GM12878 (cell line): Measurements from ENCODE around the gene RAB40B. TPM values are rescaled to one million over a fixed set of nuclear protein-coding genes. Genes with fewer than 3 reads are reported as not detected.
"Not testable (repeated sequence)": the region's sequence is repeated elsewhere in the genome, so short reads cannot be mapped to it uniquely, and the experiment has no call there.

Experiments
- ATAC-seq: fragments of 200-7000 bp; cut with Tn5 transposase; 3 replicates; pipeline ENCODE4 v1.9.1; 2020; ENCODE audit warnings: mild to moderate bottlenecking, moderate library complexity
- BruUV-seq: library from RNA; stranded (reverse); fragments of 400-500 nt; replicated peaks from 2 replicates; lab custom pipeline; 2021; lab: Mats Ljungman, UMichigan
- CTCF ChIA-PET: fragments of 300-600 bp; sonication (Branson Sonifier 250); formaldehyde crosslinking; extraction: SDS; loops from one replicate; lab custom pipeline; 2021; ENCODE audit warnings: inconsistent platforms; lab: Yijun Ruan, JAX
- POLR2A ChIA-PET: fragments of 350-600 bp; formaldehyde crosslinking; extraction: SDS; loops from one replicate; lab custom pipeline; 2021; ENCODE audit warnings: inconsistent platforms; lab: Charles Lee
- RAD21 ChIA-PET: fragments of 300-600 bp; sonication (Branson Sonifier 250); formaldehyde crosslinking; loops from one replicate; lab custom pipeline; 2023; ENCODE audit warnings: antibody characterized with exemption; ENCODE audit not compliant: unreplicated experiment; lab: Charles Lee
- SMC1A ChIA-PET: fragments of 300-600 bp; sonication (Branson Sonifier 250); formaldehyde crosslinking; loops from one replicate; lab custom pipeline; 2023; ENCODE audit not compliant: unreplicated experiment, uncharacterized antibody; lab: Charles Lee
- DNase-seq: peaks from one replicate; pipeline ENCODE4 v3.0.0-alpha.2; 2011; ENCODE audit warnings: low read depth, low spot score
- FAIRE-seq: peaks from 3 replicates; lab custom pipeline; 2011; peaks lifted over from hg19 to GRCh38; lab: Jason Lieb, UNC
- H2AFZ ChIP-seq: 2 replicates; pipeline ENCODE4 v1.6.0; 2011; ENCODE audit warnings: low read depth, low read length, control low read depth; ENCODE audit not compliant: control insufficient read depth
- H3K27ac ChIP-seq: 2 replicates; pipeline ENCODE4 v1.5.1; 2011; ENCODE audit warnings: control low read depth; ENCODE audit not compliant: control insufficient read depth, insufficient read depth
- H3K27me3 ChIP-seq, 2 experiments: replicated peaks in 1 of 2; 2 replicates each; pipeline versions ENCODE4 v1.6.0 to v1.6.1; 2011; ENCODE audit warnings: low read length in 1 of 2; ENCODE audit not compliant: control insufficient read depth in 2 of 2, insufficient read depth in 2 of 2
- H3K36me3 ChIP-seq, 2 experiments: 2 replicates each; pipeline ENCODE4 v1.5.1; 2011; ENCODE audit warnings: low read length in 1 of 2; ENCODE audit not compliant: control insufficient read depth in 2 of 2, insufficient read depth in 2 of 2
- H3K4me1 ChIP-seq: 2 replicates; pipeline ENCODE4 v1.6.1; 2011; ENCODE audit warnings: mild to moderate bottlenecking, low read length, moderate library complexity, mixed read lengths; ENCODE audit not compliant: control insufficient read depth, insufficient read depth
- H3K4me2 ChIP-seq: 2 replicates; pipeline ENCODE4 v1.6.0; 2011; ENCODE audit warnings: control low read depth; ENCODE audit not compliant: control insufficient read depth, insufficient read depth
- H3K4me3 ChIP-seq: fragments of 200-600 bp; sonication (generic); 2 replicates; pipeline ENCODE4 v1.5.1; 2016
- H3K79me2 ChIP-seq: 2 replicates; pipeline ENCODE4 v1.6.0; 2011; ENCODE audit warnings: low read length; ENCODE audit not compliant: control insufficient read depth, insufficient read depth
- H3K9ac ChIP-seq: 2 replicates; pipeline ENCODE4 v1.8.0; 2011; ENCODE audit warnings: low read length, control low read depth, mixed read lengths; ENCODE audit not compliant: control insufficient read depth, insufficient read depth
- H3K9me3 ChIP-seq: replicated peaks from 3 replicates; pipeline ENCODE4 v1.5.1; 2011; ENCODE audit warnings: mild to moderate bottlenecking, low read length; ENCODE audit not compliant: control insufficient read depth, insufficient read depth
- H4K20me1 ChIP-seq: 2 replicates; pipeline ENCODE4 v1.6.0; 2011; ENCODE audit not compliant: control insufficient read depth, insufficient read depth
- STAT1 ChIP-seq: fragments of 450-650 bp; conservative IDR thresholded peaks from 2 replicates; pipeline ENCODE4 v1.6.1; 2014; ENCODE audit warnings: antibody characterized with exemption, mild to moderate bottlenecking
- WGBS: methylation state at CpG from one replicate; pipeline ENCODE4 v1.1.6; 2016; ENCODE audit warnings: low lambda C conversion rate; ENCODE audit not compliant: insufficient replicate concordance, insufficient coverage; ENCODE audit errors: missing lambda C conversion rate; 5-methylcytosine and 5-hydroxymethylcytosine counted together
- in situ Hi-C: fragments of 300-500 bp; cut with MboI; formaldehyde crosslinking; loops from 9 replicates; pipeline ENCODE4 v1.14.3; 2018; ENCODE audit warnings: mixed read lengths
- intact Hi-C: fragments of 100-400 bp; cut with micrococcal nuclease; formaldehyde crosslinking; loops from one replicate; pipeline ENCODE4 v1.14.2; 2022; ENCODE audit not compliant: unreplicated experiment
- polyA plus RNA-seq, 11 experiments: library from polyadenylated mRNA; depleted of rRNA in 4 of 11; unstranded in 6 of 11; stranded (reverse) in 5 of 11; fragments of >200 nt; fragmentation: Nextera tagmentation in 4 of 11; fragmentation: Illumina TruSeq in 1 of 11; extraction: Ambion mirVana in 4 of 11; extraction: Trizol in 1 of 11; gene quantifications; 1 replicate in 1 of 11; 2 replicates in 10 of 11; pipeline versions ENCODE4 v1.2.1 to v1.2.3, GENCODE V29; 2011 to 2016; ENCODE audit warnings: inconsistent platforms in 2 of 11, missing spikeins in 2 of 11, low read depth in 1 of 11
- total RNA-seq, 4 experiments: library from RNA; depleted of rRNA in 3 of 4; stranded (reverse); fragments of >200 nt in 3 of 4; fragmentation: Illumina TruSeq in 1 of 4; extraction: Trizol in 1 of 4; gene quantifications; 2 replicates each; pipeline versions ENCODE4 v1.2.1 to v1.2.3, GENCODE V29; 2013 to 2021

The RAB40B gene
- total and polyA plus RNA-seq, 10 of the 15 experiments (the other 5 are each of a cell fraction or from before 2014, with no cell fraction given), result 0.06 to 2.8 (median 1.4) TPM

DNA sequence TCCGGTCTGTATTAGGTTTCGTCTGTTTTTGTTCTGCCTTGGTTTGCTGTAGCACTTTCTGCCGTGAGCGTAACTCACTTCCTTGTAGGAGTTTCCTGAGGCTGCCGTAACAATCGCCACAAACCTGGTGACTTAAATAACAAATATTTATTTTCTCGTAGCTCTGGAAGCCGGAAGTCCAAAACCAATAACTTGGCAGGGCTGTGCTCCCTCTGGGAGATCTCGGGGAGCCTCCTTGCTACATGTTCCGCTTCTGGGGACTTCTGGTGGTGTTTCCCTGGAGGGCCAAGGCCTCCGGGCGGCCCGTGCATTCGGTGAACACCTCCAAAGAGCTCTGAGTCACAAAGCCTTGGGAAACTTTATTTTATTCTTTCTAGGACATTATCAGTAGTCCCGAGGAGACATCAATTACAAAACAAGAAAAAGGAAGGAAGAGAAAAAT lies 43.4 kb downstream of the RAB40B start:
- Histone ChIP-seq H3K36me3 (no peaks in the 10 kb centered on the region), H4K20me1 (no peaks in the 10 kb centered on the region), H3K4me3 (no peak overlapping the region), H3K9ac (no peak overlapping the region), H3K27ac (no peak overlapping the region), H3K9me3 (no peaks in the 10 kb centered on the region), H3K4me1 (no peaks in the 10 kb centered on the region), H3K27me3 (no peaks in the 10 kb centered on the region), H3K79me2 (no peaks in the 10 kb centered on the region), H2AFZ (no peak overlapping the region), H3K4me2 (no peak overlapping the region)
- intact Hi-C loops (no loop called here), in situ Hi-C loops (loop anchor here (10.0 kb wide), 1 partner anchor 90 kb away; no protein-coding TSS in a partner anchor)
- ChIA-PET RAD21 (no interaction called here), POLR2A (no interaction called here), CTCF (interaction anchor here (0.7 kb wide), 1 partner anchor 102 kb away, joined by 3 read pairs; no protein-coding TSS in a partner anchor), SMC1A (no interaction called here)
- no TSS peak for BruUV-seq
- 34% methylated on average over 15 of the region's 15 CpGs for WGBS
- FAIRE-seq (no peak), ATAC-seq (no peak), DNase-seq (no peak)
- TF ChIP-seq STAT1, result no peak

- FAIRE-seq, H3K9me3 ChIP-seq, DNase-seq, H3K27ac ChIP-seq, H3K4me1 ChIP-seq, H3K4me2 ChIP-seq, H4K20me1 ChIP-seq, RAD21 ChIA-PET, intact Hi-C loops, ATAC-seq, H3K9ac ChIP-seq, H3K27me3 ChIP-seq, BruUV-seq, H3K4me3 ChIP-seq, H2AFZ ChIP-seq, H3K36me3 ChIP-seq, H3K79me2 ChIP-seq, SMC1A ChIA-PET: not testable (repeated sequence)
- ChIA-PET CTCF (interaction anchor here (0.7 kb wide), 1 partner anchor 102 kb away, joined by 3 read pairs; no protein-coding TSS in a partner anchor), POLR2A (interaction anchor here (0.6 kb wide), 1 partner anchor 81 kb away, joined by 4 read pairs; no protein-coding TSS in a partner anchor)
- 53% methylated on average over 6 of the region's 6 CpGs for WGBS
- in situ Hi-C loops, result loop anchor here (10.0 kb wide), 1 partner anchor 90 kb away; no protein-coding TSS in a partner anchor
These were observed 43.9 kb downstream of the RAB40B start for GRCh38 chr17:82654611-82655010.
